NB4 (cell line): ENCODE results near the gene COX6A1.

Experiments
- POLR2A ChIP-seq: IDR thresholded peaks from 2 replicates; pipeline ENCODE4 v1.6.1; 2011; ENCODE audit warnings: mild to moderate bottlenecking; ENCODE audit not compliant: insufficient read length; ENCODE audit errors: extremely low read depth
- TF ChIP-seq, protein P1 (sequence below): IDR thresholded peaks from one replicate; pipeline ENCODE4 v1.5.1; 2012; ENCODE audit warnings: low read depth, low read length
- TF ChIP-seq, protein P2 (sequence below): IDR thresholded peaks from 2 replicates; pipeline ENCODE4 v1.6.1; 2011; ENCODE audit warnings: low read depth, low read length

DNA sequence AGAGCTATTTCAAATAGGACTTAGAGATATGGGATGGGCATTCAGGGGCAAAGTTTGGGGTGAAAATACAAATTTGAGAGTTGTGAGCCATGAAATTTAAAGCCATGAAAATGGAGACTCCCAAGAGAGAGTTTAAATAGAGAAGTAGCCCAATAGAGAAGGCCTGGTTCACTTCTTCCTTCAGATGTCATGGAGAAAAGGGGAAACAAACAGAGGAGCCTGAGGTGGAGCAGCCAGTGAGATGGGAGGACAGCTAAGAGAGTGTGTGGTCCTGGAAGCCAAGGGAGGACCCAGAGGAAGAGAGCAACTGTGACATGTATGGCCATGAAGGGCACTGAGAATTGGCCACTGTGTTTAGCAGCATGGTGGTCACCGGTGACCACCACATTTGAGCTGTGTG, 45.7 kb downstream of the COX6A1 start:
- TF ChIP-seq, protein P1, sequence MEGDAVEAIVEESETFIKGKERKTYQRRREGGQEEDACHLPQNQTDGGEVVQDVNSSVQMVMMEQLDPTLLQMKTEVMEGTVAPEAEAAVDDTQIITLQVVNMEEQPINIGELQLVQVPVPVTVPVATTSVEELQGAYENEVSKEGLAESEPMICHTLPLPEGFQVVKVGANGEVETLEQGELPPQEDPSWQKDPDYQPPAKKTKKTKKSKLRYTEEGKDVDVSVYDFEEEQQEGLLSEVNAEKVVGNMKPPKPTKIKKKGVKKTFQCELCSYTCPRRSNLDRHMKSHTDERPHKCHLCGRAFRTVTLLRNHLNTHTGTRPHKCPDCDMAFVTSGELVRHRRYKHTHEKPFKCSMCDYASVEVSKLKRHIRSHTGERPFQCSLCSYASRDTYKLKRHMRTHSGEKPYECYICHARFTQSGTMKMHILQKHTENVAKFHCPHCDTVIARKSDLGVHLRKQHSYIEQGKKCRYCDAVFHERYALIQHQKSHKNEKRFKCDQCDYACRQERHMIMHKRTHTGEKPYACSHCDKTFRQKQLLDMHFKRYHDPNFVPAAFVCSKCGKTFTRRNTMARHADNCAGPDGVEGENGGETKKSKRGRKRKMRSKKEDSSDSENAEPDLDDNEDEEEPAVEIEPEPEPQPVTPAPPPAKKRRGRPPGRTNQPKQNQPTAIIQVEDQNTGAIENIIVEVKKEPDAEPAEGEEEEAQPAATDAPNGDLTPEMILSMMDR: no peak
- TF ChIP-seq, protein P2, sequence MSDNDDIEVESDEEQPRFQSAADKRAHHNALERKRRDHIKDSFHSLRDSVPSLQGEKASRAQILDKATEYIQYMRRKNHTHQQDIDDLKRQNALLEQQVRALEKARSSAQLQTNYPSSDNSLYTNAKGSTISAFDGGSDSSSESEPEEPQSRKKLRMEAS: no peak
- TF ChIP-seq POLR2A: no peak
